NCI-H2227 (cell line): ENCODE measurements around the gene DOK1.

Experiments
- DNase-seq: peaks from one replicate; lab custom pipeline; 2025; ENCODE audit not compliant: unreplicated experiment; lab: John Stamatoyannopoulos, UW

DOK1 gene

DNA sequence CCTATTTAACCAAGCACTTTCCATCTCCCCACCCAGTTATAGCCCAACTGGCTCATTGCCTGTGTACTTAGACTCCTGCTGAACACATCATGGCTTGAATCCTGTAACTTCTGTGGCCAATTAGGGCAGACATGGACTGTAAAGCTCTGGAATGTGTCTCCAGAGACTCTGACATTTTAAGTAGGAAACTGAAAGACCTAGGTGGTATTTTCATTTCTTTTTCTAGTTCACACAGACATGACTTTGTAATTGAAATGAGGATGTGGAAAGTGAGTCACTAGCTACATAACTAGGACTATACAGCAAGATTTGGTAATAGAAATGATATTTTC, 12.2 kb downstream of the DOK1 start:
- no peak for DNase-seq

DNA sequence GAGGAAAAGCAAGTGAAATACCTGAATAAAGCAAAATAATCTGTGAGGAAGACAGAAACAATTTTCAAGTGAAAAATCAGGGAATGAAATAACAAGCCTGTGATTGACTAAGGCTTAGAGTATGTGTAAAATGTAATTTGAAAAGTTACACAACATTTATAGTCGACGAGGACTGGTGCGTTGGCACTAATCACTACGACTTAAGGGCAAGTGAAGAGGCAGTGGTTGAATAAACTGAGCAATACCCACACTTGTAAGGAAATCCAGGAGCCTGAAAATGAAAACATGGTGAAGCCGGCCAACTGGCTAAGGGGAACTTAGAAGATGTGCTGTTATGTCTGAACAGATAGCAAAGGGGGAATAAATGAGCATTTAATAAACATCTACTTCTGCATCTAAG, 13.4 kb downstream of the DOK1 start:
- DNase-seq: no peak

DNA sequence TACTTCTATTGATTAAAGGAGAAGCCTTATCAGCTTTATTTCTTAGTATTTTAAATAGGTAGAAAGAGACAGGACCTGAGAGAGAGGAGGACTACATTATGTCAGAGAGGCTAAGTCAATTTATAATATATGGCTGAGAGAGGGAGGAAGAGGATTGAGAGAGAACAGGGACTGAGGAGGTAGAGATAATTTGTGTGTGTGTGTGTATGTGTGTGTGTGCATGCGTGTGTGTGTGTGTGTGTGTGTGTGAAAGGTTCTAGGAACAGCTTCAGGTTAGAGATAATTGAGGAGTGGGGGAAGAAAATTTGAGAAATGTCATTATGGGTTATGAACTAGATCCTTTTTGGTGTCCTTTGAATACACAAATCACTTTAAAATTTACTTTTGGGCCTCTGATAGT, 15.2 kb downstream of the DOK1 start:
- no peak for DNase-seq

DNA sequence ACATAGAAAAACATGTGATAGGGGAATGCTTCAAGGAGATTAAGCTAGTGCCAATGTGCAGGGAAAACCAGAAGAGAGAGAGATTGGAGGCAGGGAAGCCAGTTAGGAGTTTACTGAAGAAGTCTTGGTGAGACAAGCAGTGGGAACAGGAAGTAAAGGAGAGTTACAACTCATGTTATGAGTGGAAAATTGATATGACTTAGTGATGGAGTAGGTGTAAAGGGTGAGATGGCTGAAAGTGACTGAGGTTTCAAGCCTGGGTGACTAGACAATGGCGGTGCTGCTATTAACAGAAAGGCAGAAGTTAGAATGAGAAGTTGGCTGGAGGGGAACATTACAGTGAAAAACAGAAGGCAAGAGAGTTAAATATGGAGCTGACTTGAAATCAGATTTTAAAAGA, 16.5 kb downstream of the DOK1 start:
- no peak for DNase-seq

DNA sequence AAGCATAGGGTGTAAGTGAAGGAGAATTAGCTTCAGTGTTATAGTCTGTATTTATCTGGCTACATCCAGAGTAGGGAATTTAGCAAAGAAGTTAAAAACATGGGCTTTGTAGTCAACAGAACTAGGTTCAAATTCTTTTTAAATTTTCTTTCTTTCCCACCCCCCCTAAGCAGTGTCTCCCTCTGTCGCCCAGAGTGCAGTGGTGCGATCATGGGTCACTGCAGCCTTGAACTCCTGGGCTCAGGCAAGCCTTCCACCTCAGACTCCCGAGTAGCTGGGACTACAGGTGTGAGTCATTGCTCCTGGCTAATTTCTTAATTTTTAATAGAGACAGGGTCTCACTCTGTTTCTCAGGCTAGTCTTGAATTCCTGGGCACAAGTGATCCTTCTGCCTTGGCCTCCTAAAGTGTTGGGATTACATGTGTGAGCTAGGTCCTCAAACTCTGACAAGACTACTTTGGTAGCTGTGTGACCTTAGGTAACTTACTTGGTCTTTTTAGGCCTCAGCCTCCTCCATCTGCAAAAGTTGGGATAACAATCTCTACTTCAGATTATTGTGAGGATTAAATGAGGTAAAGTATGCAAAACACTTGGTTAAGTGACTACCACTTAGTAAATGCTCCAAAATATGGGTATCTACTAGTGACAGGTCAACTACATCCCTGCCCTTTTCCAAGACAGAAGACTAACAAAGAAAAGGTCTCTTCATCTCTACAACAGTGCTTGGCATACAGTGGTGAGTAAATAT, 17.8 kb downstream of the DOK1 start:
- no peak for DNase-seq

DNA sequence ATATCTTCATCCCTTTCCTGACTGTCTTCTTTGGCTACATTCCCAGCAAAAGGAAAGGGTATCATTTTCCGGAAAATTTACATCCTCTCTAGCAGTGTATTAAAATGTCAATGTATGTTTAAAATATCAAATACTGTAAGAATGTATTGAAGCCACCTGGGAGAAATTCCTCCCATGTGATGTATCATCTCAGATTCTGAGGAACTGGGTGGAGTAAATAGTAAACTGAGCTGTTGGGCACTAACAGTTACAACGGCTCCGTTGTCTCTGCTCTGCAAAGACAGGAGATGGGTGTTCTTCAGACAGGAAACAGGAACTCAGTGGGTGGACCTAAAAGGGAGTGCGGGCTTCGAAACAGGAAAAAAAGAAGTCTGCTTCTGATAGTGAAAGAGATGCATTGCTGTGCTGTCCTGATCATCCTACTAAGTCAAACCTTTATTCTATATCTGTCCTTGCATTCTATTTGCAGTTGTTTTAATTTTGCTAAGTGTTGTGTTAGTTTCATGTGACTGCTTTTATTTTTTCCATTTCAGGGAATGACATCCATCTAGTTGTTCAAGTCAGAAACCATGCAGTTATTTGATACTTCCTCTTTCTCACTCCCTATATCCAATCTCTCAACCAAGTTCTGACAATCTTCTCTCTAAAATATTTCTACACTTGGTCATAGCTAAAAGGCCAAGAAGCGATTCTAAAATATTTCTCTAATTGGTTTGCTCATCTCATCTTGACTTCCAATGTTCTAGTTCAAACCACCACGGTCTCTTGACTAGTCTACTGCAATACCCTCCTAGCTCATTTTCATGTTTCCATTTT, 19.4 kb downstream of the DOK1 start:
- DNase-seq: no peak

DNA sequence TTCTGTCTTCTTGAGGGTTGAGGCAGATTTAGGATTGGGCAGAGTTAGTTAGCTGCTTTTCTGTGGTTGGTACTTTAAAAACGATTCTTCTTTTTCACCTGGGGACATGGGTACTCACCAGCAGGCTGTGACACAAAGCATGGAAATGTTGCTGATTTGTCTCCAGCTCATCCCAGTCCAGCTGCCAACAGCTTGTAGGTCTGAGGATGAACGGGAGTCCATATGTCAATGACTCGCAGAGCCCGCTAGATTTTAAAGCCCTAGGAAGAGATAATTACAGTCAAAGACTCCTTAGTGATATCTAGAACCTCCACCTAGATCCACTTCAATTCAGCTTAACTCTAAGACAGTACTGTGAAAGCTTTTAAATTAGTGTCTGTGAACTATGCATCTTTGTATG, 20.8 kb downstream of the DOK1 start:
- DNase-seq: no peak

DNA sequence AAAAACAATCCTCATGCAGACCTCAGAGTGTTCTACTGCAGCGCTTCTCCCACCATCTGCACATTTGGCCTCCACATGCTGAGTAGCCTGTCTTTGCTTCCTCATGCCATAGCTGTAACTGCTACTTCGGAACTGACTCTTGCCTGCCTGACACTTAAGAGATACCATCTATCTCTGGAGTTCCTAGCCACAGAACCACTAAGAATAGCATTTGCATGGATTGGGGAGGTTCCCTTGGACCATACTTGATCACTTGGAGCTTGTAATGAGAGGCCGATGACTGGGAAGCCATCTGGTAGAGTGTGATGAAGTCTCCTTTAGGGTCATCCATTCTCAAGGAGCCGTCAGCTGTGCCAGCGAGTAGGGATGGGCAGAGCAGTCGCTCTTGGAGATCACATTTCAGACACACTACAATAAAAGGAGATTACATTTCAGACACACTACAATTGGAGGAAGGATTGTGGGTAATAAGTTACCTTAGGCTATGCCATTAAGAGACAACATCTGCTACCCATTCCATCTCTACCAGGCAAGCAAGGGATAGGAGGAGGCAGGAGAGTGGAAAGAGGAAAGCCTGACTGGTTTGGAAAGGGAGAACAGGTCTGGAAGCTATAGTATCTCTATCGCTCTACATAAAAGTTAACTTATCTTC, 21.8 kb downstream of the DOK1 start:
- DNase-seq: no peak

DNA sequence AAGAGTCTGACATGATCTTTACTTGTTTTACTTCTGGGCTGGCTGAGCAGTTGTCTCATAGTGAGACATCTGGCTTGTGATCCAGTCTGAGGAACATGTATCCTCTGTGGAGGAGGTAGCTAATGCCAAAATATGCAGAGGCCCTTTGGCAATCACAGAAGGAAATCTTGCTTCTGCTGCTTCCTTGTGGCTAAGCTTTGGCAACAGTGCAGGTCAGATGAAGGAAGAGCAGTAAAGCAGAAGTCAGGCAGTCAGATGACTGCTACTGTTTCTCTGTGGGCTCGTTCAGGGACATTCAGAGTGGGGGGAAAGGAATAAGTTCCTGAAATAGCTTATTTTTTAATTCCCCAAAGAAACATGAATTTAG, 22.3 kb downstream of the DOK1 start:
- DNase-seq: no peak

DNA sequence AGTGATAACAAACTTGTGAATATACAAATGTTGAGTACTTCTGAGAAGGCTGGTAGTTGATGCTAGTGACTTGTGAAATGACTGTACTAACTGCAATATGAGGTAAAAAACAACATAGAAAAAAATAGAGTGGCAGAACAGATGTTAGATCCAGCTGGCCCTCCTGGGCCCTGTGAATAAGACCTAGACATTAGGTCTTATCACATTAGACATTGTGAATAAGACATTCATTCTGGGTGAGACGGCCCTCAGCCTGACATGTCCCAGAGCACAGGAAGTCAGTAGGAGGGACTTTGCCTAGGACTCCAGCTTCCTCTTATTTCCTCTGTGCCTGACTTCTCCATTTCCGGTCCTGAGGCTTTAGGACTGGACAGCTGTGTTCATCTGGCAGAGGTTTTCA, 22.9 kb downstream of the DOK1 start:
- DNase-seq: no peak

DNA sequence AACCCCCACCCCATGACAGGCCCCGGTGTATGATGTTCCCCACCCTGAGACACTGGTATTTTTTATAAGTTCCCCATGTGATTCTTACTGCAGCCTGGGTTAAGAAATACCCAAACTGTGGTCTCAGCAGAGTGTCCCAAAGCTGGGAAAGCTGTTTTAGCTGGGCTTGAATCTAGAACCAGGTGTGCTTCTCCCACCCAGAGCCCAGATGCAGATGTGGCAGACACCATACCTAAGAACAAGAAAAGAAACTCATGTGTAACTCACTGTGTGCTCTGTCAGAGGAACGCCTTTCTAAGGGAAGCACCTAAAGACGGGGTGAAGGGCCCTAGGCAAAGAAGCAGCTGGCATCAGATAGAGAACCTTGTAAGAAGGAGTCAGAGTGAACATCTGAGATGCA, 23.9 kb downstream of the DOK1 start:
- no peak for DNase-seq

DNA sequence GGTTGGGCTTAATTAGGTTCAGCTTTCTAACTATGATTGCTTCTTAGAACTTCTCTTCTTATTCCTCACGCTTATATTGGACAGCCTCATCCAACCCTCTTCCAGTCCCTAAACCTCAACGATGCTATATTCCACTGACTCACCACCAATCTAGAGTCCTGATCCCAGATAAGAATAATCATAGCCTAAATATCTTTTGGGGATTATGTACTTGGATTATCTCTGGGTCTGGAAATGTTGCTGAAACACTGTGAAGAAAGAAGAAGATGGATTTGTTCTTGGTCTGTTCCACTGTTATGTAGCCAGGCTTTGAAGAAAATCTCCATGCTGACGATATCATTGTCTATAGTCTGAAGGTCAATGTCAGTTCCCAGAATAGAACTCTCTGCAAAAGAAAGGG, 26.9 kb downstream of the DOK1 start:
- no peak for DNase-seq

DNA sequence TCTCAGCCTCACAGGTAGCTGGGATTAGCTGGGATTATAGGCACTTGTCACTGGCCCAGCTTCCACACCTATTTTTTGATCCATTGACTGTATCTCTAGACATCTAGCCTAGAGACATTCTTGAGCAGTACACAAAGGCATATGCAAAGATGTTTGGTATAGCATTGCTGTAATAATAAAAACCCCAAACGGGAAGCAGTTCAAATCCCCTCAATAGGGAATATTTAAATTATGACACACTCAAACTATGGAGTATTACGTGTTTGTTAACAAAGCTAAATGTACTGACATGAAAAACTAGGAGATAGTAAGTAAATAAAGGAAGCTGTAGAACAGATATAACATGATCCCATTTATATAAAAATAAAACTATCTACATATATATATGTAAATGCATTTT, 27.7 kb downstream of the DOK1 start:
- no peak for DNase-seq

DNA sequence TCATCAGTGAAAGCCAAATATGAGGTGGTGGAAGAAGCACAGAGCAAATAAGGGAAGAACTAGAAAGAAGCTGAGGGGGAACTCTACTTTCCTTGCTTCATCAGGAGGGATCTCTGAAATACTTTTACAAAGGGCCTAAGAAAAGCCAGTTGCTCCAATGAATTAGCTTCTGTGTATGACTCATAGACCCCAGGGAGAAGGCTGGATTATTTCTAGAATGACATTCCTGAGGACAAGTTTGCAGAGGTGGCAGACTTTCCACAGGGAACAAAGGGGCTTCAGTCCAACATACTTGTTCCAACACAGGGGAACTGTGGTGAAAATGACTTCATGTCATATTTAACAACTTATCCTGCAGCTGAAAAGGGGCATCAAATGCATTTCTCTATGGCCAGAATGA, 29.0 kb downstream of the DOK1 start:
- no peak for DNase-seq

DNA sequence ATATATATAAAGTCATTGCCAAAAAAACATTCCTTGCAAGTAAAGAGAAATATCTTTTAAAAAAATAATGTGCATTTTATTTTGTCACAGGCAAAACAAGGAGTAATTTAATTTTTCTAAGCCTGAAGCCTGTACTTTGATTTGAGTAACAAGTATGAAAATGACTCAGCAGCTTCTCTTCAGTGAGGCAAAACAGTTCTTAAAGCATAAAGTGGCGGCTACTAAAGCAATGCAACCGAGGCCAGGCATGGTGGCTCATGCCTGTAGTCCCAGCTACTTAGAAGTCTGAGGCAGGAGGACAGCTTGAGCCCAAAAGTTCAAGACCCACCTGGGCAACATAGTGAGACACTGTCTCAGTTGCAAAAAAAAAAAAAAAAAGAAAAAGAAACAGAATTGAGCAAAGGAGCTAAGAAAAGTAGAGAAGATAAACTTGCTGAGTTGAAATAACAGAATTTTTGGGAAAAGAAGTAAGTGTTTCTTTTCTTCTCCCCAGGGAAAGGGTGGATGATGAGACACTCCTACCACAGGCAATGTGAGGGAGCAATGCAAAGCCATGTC, 29.6 kb downstream of the DOK1 start:
- no peak for DNase-seq

DNA sequence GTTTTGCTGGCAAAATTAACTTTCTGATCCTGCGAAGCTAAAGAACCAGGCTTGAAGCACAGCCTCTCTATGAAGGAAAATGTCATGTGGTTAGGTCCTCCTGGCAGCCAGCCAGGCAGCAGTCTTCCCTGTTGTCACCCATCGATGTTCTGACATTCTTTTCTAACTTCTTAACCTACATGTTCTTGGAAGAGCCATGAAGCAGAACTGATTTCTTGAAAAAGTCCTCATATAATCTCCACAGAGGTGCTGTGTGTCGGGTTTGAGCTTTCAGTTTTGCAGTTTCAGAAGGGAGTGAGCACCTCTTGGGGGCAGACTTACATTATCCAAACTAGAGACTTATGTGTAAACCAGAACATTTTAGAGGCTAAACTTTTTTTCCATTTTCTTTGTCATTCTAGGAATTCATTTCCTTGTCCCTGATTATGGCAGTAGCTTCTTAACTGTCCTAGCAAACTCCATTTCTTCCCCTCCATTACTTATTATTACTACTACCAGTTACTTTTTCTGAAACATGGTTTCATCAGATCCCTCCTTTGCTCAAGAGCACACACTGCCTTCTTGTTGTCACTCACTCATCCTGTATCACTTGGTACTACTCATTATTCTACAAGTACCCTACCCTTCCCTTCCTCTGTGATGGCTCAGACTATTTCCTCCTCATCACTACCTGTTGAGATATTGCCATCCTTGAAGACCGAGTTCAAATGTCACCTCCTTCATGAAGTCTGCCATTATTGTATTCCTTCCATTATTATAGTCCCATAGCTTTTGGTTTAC, 31.1 kb downstream of the DOK1 start:
- no peak for DNase-seq

DNA sequence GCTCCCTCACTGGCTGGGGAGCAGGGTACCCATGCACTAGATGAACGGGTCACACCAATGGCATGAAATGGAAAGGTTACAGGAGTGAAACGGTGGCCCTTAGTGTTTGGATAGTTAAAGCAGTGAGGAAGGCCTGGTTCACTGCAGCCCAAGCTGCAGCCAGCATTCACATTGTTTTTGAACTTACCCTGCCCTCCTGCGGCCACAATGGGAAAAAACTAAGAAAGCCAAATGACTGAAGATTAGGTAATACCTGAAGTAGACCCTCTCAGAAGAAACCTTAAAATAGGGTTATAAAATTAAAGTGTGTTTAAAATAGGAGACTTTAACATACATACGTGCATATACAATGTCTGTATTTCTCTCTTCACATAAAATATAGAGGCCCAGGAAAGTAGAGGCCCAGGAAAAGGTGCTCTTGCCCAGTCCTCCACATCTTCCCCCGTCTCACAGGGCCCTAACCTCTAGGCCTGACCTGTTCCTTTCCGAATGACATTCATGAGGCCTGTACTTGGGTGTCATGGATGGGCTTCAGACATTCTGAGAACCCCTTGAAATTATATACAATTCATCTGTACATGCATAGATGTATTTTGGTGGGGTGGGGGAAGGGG, 33.3 kb downstream of the DOK1 start:
- peak; percentile 74 for DNase-seq

DNA sequence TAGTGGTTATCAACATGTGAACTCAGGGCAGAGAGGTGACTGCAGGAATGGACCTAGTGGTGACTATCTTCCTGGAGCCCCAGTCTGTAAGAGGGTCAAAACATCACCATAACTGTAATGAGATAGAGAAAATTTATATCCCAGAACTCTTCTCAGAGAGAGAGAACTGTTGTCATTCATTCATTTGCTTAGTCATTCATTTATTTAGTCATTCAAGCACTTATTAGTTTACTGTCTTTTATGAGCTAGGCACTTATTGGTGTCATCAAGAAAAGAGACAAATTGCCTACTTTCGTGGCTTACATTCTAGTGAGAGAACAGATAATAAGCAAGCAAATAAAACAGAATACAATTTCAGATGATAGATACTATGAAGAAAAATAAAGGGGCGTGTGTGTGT, 34.1 kb downstream of the DOK1 start:
- no peak for DNase-seq

DNA sequence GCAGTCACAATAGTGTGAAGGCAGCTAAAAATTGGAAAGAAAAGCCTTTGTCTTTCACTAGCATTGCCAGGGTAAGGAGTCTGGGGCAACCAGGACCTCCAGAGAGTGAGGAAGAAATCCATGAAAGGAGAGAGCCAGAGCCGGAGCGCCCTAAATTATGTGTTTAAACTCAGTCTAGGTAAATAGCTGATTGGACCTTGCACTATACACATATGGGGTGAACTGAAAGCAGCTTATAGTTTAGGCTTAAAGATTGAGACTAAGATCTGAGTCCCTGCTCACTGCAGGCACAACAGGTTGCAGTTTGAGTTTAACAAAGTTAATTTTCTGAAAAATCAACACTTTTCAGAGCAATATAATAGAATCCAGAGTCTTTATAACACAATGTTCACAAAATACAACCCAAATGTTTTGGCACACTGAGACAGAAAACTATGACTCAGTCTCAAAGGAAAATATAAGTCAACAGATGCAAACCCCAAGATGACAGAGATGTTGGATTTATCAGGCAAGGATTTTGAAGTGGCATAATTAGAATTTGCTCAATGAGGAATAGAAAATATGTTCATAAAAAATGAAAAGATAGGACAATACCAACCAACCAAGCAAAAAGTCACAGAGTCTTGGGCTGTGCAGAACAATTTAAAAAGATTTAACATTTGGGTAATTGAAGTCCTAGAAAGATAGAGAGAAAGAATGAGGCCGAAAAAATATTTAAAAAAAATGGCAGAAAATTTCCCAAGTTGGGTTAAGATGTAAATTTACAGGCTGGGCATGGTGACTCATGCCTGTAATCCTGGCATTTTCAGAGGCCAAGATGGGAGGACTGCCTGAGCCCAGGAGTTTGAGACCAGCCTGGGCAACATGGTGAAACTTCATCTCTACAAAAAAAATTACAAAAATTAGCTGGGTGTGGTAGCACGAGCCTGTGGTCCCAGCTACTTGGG, 39.6 kb downstream of the DOK1 start:
- no peak for DNase-seq

DNA sequence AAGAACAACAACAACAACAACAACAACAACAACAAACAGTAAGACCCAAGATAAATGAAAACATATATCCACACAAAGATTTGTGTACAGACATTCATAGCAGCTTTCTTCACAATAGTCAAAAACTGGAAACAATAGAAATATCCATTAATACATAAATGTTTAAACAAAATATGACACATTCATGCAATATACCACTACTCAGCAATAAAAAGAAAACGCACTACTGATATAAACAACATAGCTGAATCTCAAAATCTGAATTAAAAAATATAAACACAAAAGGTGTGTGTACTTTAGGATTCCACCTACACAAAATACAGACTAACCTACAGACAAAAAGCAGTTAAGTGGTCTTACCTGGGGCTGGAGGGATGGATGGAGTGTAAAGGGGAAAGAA, 42.1 kb downstream of the DOK1 start:
- DNase-seq: no peak
